HUES48 (cell line): Measurements from ENCODE around the gene BMP8B.

Source experiments
- H3K27ac ChIP-seq: one replicate; pipeline ENCODE4 v1.7.0; 2013; ENCODE audit warnings: low read depth, low read length, inconsistent platforms
- H3K27me3 ChIP-seq: 2 replicates; pipeline ENCODE4 v1.6.1; 2013; ENCODE audit warnings: mild to moderate bottlenecking, low read length; ENCODE audit not compliant: control insufficient read depth, insufficient read depth
- H3K36me3 ChIP-seq: 2 replicates; pipeline ENCODE4 v1.6.1; 2013; ENCODE audit warnings: low read length; ENCODE audit not compliant: control insufficient read depth, insufficient read depth
- H3K4me1 ChIP-seq: 2 replicates; pipeline ENCODE4 v1.6.1; 2013; ENCODE audit warnings: mild to moderate bottlenecking, low read length; ENCODE audit not compliant: control insufficient read depth, insufficient read depth
- H3K4me3 ChIP-seq: 2 replicates; pipeline ENCODE4 v1.5.1; 2013; ENCODE audit warnings: mild to moderate bottlenecking, low read depth, low read length
- H3K9ac ChIP-seq: 2 replicates; pipeline ENCODE4 v1.6.1; 2013; ENCODE audit warnings: mild to moderate bottlenecking, low read depth, low read length, moderate library complexity
- H3K9me3 ChIP-seq: 2 replicates; pipeline ENCODE4 v1.6.1; 2013; ENCODE audit warnings: low read length; ENCODE audit not compliant: control insufficient read depth, insufficient read depth

Gene BMP8B

DNA sequence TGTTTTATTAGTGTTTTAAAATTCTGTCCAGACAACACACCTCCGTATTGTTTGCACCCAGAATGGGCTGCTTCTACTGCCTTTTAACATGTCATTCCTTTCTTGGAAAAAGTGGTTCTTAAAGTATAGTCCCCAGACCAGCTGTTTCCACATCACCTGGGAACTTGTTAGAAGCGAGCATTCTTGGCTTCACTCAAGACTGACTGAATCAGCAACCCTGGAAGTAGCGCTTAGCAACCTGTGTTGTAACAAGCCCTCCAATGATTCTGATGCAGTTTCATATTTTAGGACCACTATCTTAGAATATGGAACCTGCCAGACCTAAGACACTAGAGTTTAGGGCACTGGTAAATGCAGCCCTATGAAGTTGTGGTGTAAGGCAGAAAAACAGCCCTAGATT, 55.9 kb downstream of the BMP8B start:
- Histone ChIP-seq H3K27me3 (peaks cover 96% of the 10 kb centered on the region), H3K4me1 (no peaks in the 10 kb centered on the region), H3K36me3 (no peaks in the 10 kb centered on the region), H3K9ac (no peak overlapping the region), H3K4me3 (no peak overlapping the region), H3K9me3 (no peaks in the 10 kb centered on the region), H3K27ac (no peak overlapping the region)

DNA sequence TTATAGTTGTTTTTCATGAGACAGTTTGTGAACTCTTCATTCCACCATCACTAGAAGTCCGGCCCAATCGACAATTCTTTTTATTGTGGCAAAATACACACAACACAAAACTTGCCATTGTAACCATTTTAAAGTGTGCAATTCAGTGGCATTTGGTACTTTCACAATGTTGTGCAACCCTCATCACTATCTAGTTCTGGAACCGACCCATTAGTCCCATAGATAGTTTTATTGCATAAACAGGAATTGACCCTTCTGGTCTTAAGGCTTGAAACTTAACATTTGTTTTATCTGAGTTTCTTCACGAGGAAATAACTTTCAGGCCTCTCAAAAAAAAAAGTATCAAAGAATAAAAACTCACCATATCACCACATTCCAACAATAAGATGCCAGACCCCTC, 58.8 kb downstream of the BMP8B start:
- H3K27ac ChIP-seq, result no peak overlapping the region
- no peaks in the 10 kb centered on the region for H3K4me1 ChIP-seq
- H3K9me3 ChIP-seq, result no peaks in the 10 kb centered on the region
- no peak overlapping the region for H3K4me3 ChIP-seq
- peaks cover 98% of the 10 kb centered on the region for H3K27me3 ChIP-seq
- H3K9ac ChIP-seq, result no peak overlapping the region
- H3K36me3 ChIP-seq, result no peaks in the 10 kb centered on the region

DNA sequence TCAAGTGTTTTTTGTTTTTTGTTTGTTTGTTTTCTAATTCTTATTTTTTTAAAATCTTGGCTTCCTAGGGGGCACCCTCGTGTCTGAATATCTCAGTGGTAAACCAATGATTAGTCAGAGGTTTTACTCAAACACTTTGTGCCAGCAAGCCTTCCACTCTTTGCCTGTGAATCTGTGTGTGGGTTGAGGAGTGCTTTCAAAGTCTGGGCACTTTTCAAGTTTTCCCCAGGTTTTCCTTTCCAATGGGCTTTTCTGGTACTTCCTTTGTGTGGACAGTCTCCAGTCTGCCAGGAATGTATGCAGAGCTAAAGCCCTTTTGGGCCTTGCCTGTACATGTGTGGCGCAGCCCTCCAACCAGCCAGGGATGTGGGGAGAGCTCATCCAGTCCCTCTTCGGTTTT, 59.6 kb downstream of the BMP8B start:
- Histone ChIP-seq H3K9ac (no peak overlapping the region), H3K27ac (no peak overlapping the region), H3K27me3 (peaks cover 98% of the 10 kb centered on the region)

DNA sequence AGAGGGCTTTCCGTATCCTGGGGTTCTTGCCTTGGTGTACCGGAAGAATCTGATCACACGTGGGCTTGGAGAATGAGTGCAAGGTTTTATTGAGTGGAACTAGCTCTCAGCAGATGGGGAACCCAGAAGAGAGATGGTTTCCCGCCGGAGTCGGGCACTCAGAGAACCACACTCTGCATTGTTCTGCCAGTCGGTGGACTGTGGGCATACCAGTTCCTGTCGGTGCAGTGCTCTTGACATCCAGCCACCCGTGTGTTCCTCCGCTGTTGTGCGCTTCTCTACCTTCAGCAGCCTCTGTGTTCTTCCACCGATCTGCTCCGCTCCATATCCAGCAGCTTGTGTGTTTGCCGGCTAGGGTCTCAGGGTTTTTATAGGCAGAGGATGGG, 60.7 kb downstream of the BMP8B start:
- H3K36me3 ChIP-seq, result no peaks in the 10 kb centered on the region
- H3K27ac ChIP-seq, result no peak overlapping the region
- no peak overlapping the region for H3K4me3 ChIP-seq
- H3K4me1 ChIP-seq, result no peaks in the 10 kb centered on the region
- no peak overlapping the region for H3K9ac ChIP-seq
- H3K9me3 ChIP-seq, result no peaks in the 10 kb centered on the region
- H3K27me3 ChIP-seq, result peaks cover 97% of the 10 kb centered on the region

More for the DNA sequence above, 59.6 kb downstream of the BMP8B start:
- H3K36me3 ChIP-seq, result no peaks in the 10 kb centered on the region
- no peaks in the 10 kb centered on the region for H3K4me1 ChIP-seq
- no peak overlapping the region for H3K4me3 ChIP-seq
- H3K9me3 ChIP-seq, result no peaks in the 10 kb centered on the region

DNA sequence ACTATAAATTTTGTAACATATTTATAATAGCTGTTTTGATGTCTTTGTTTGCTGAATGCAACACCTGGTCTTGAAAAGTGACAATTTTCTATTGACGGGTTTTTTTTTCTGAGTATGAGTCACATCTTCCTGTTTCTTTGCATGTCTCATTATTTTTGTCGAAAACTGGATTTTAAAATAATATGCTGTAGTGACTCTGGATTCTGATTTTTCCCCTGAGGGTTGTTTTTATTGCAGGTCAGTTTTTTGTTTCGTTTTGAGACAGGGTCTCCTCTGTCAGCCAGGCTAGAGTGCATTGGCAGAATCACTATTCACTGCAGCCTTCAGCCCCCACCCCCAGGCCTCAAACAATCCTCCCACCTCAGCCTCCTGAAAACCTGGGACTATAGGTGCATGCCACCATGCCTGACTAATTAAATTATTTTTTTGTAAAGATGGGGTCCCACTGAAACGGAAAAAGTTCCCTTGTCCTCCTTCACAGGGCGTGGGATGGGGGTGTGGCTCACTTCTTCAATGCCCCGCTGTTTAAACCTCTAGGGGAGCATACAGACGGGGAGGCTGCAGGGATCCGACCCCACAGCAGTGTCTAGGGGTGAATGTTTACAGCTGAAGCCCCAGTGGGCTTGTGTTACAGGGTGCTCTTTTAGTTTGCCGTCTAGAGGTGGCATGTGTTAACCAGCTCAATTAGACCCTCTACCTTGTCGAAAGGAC, 61.3 kb downstream of the BMP8B start:
- H3K4me3 ChIP-seq, result no peak overlapping the region
- H3K27ac ChIP-seq, result no peak overlapping the region
- H3K27me3 ChIP-seq, result peaks cover 96% of the 10 kb centered on the region
- H3K36me3 ChIP-seq, result no peaks in the 10 kb centered on the region
- H3K9ac ChIP-seq, result no peak overlapping the region
- H3K9me3 ChIP-seq, result no peaks in the 10 kb centered on the region
- H3K4me1 ChIP-seq, result no peaks in the 10 kb centered on the region

DNA sequence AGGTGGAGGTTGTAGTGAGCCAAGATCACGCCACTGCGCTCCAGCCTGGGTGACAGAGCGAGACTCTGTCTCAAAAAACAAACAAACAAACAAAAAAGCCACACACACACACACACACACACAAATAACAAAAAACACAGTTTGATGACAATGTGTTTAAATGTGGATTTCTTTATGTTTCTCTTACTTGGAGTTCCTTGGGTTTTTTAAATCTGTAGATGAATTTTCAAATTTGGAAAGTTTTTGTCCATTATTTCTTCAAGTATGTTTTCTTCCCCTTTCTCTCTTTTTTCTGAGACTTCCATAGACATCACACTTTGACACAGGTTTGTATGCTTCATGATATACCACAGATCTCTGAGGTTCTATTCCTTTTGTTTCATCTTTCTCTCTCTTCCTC, 62.1 kb downstream of the BMP8B start:
- no peaks in the 10 kb centered on the region for H3K4me1 ChIP-seq
- H3K27me3 ChIP-seq, result peaks cover 97% of the 10 kb centered on the region
- H3K27ac ChIP-seq, result no peak overlapping the region
- H3K9ac ChIP-seq, result no peak overlapping the region
- no peaks in the 10 kb centered on the region for H3K36me3 ChIP-seq
- H3K9me3 ChIP-seq, result no peaks in the 10 kb centered on the region
- H3K4me3 ChIP-seq, result no peak overlapping the region

DNA sequence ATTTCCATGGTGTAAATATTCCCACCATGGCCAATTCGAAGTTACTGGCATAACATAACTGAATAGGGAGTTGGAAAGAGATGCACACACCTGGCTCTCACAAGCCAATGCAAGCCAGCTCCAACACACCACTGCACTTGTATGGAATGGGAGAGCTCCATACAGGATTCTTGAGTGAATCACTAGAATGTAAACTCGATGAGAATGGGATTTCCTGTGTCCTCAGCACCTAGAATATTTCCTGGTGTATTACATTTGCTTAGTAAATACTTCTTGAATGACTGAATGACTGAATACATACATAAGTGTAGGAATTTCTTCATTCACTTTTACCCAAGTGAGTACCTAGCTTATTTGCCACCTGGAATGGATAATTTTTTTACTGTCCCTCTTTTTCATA, 66.2 kb downstream of the BMP8B start:
- no peak overlapping the region for H3K27ac ChIP-seq
- H3K9ac ChIP-seq, result no peak overlapping the region
- no peaks in the 10 kb centered on the region for H3K4me1 ChIP-seq
- no peaks in the 10 kb centered on the region for H3K36me3 ChIP-seq
- H3K4me3 ChIP-seq, result no peak overlapping the region
- H3K9me3 ChIP-seq, result no peaks in the 10 kb centered on the region
- peaks cover 96% of the 10 kb centered on the region for H3K27me3 ChIP-seq

DNA sequence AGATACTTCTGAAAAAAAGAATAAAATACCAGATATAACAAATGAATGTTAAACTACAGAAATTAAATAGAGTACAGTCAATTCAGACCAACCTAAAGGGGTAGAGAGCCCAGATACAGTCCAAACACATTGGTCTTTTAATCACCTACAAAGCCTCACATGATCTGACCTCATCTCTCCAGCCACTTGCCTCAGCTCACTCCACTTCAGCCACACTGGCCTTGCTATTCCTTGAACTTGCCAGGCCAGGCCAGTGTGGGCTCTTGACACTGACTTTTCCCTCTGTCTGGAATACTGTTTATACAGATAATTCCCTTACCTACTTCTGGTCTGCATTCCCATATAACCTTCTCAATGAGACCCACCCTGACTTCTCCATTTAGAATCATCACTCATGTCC, 67.0 kb downstream of the BMP8B start:
- Histone ChIP-seq H3K4me1 (no peaks in the 10 kb centered on the region), H3K36me3 (no peaks in the 10 kb centered on the region), H3K9ac (no peak overlapping the region), H3K27me3 (peaks cover 96% of the 10 kb centered on the region), H3K4me3 (no peak overlapping the region), H3K27ac (no peak overlapping the region), H3K9me3 (no peaks in the 10 kb centered on the region)

DNA sequence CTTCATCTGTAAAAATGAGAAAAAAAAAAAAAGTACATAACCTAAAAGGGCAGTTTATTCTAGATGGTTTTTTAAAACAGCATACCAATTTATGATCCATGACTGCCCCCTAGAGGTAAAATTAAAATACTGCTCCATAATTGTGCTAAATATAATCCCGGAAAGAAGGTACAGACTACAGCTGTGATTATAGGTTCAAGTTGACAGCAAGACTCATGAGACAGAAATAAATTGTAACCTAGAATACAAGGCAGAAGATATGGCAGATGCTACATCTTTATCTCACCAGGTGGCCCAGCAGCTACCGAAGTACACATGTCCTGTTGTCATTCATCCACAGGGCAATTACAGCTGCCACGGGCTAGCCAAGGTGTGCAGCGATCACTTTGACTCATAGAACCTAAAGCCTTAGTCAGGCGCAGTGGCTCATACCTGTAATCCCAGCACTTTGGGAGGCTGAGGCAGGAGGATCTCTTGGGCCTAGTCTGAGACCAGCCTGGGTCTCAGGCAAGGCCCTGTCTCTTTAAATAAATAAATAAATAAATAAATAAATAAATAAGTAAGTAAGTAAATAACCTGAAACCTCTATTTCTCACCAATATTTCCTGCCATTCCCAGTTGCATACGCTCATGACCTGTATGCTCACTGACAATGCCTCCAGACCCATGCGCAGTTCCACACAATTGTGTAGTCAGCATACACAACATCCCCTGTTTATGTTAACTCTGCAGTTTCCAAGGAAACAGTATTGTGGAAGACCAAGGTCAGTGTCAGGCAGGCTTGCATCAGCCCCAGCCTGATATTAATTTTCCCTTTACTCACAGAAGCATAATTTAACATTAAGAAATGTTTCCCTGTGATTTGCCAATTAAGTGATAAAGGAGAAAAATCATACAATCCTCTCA, 68.3 kb downstream of the BMP8B start:
- H3K27ac ChIP-seq, result no peak overlapping the region
- no peaks in the 10 kb centered on the region for H3K36me3 ChIP-seq
- no peaks in the 10 kb centered on the region for H3K4me1 ChIP-seq
- H3K4me3 ChIP-seq, result no peak overlapping the region
- no peak overlapping the region for H3K9ac ChIP-seq
- H3K27me3 ChIP-seq, result peaks cover 96% of the 10 kb centered on the region
- no peaks in the 10 kb centered on the region for H3K9me3 ChIP-seq

DNA sequence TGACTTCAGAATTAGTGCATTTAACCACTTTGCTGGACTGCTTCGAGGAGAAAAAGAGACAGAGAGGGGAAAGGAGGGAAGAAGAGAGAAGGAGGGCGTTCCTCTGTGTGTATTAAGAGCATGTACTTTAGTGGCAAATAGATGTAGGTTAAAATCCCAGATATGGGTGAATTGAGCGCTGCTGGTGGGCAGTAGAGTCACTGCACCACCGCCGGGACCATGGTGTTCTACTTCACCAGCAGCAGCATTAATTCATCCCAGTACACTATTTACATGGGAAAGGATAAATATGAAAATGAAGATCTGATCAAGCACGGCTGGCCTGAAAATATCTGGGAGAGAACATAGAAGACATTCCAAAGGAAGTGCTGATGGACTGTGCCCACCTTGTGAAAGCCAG, 70.9 kb downstream of the BMP8B start:
- H3K36me3 ChIP-seq, result no peaks in the 10 kb centered on the region
- H3K4me3 ChIP-seq, result no peak overlapping the region
- peaks cover 98% of the 10 kb centered on the region for H3K27me3 ChIP-seq

DNA sequence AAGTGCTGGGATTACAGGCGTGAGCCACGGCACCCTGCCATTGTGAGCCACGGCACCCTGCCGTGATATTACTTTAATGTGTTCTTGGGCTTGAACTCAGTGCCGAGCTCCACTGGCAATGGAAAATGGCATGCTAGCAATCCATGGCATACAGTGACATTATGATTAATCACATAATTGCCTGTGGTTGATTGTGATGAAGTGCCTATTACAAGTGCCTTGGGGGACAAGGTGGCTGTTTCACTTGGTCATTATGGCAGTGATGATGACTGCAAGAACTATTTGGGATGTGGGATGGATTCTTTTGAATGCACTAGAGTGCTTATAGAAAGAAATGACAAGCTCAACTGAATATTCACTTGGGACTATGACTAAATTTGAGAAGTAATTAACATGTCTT, 75.1 kb downstream of the BMP8B start:
- no peak overlapping the region for H3K9ac ChIP-seq
- no peaks in the 10 kb centered on the region for H3K36me3 ChIP-seq
- H3K27ac ChIP-seq, result no peak overlapping the region
- H3K27me3 ChIP-seq, result peaks cover 100% of the 10 kb centered on the region
- no peaks in the 10 kb centered on the region for H3K9me3 ChIP-seq
- H3K4me1 ChIP-seq, result peaks cover 14% of the 10 kb centered on the region
- H3K4me3 ChIP-seq, result no peak overlapping the region

More for the DNA sequence above, 70.9 kb downstream of the BMP8B start:
- Histone ChIP-seq H3K9me3 (no peaks in the 10 kb centered on the region), H3K9ac (no peak overlapping the region), H3K27ac (no peak overlapping the region), H3K4me1 (no peaks in the 10 kb centered on the region)
